Activated naive CD8-positive, alpha-beta T cell treated with anti-CD3 and anti-CD28 coated beads for 36 hours (primary cell): ENCODE results near the gene FAM47C. TPM values are rescaled to one million over a fixed set of nuclear protein-coding genes. Genes with fewer than 3 reads are reported as not detected.
"Not testable (repeated sequence)": the region's sequence is repeated elsewhere in the genome, so short reads cannot be mapped to it uniquely, and the experiment has no call there.

Source experiments
- DNase-seq: peaks from one replicate; pipeline ENCODE4 v3.0.0; 2021
- H3K27ac Mint-ChIP-seq: one replicate; pipeline ENCODE4 v1.8.0; 2022; ENCODE audit warnings: mild to moderate bottlenecking, moderate library complexity, mixed read lengths
- H3K27me3 Mint-ChIP-seq: one replicate; pipeline ENCODE4 v1.8.0; 2022; ENCODE audit warnings: mild to moderate bottlenecking, mixed read lengths
- H3K36me3 Mint-ChIP-seq: one replicate; pipeline ENCODE4 v1.8.0; 2021; ENCODE audit warnings: mild to moderate bottlenecking, mixed read lengths
- H3K4me1 Mint-ChIP-seq: one replicate; pipeline ENCODE4 v1.8.0; 2021; ENCODE audit warnings: mixed read lengths
- H3K4me3 Mint-ChIP-seq: one replicate; pipeline ENCODE4 v1.8.0; 2022; ENCODE audit warnings: mild to moderate bottlenecking, moderate library complexity, mixed read lengths
- H3K9me3 Mint-ChIP-seq: one replicate; pipeline ENCODE4 v1.8.0; 2022; ENCODE audit warnings: mixed read lengths
- total RNA-seq, 2 experiments: library from RNA; stranded (reverse); gene quantifications; one replicate each; pipeline ENCODE4 v1.2.3, GENCODE V29; 2021

The FAM47C gene
- total RNA-seq, 2 experiments from 2014 or later = not detected

DNA sequence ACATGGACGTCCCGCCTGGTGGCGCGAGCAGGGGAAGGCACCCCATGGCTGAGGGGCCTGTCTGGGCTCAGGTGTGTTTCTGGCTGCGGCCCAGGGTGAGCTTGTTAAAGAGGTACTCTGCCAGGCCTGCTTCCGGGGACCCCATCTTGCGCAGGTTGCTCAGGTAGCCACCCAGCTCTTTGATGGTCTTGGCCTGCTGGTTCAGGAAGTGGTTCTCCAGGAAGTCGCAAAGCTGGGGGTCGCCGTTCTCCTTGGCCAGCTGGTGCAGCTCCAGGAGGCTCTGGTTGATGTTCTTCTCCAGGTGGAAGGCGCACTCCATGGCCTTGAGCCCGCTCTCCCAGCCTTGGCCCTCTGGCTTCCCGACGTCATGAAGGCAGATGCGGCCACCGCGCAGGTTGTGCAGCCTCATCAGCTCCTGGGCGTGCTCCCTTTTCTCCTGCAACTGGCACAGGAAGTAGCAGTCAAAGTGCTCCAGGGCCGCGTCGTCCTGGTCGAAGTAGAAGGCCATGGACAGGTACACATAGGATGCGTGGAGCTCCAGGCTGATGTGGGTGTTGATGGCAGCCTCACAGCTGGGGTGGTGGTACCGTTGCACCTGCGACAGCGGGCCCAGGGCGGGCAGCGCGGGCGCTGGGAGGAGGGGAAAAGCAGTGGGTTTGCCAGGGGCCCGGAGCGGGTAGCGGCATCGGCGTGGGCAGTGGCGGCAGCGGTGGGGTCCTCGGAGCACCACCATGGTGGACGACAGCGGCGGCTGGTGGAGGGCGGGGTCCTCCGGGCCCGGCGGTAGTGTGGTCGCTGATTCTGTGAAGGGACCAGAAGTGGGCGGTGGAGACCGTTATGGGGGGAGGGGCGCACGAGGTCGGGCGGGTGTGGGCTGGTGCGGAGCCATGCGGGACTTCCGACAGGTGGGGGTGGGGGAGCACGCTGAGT lies 35.1 kb downstream of the FAM47C start:
- not testable (repeated sequence) for H3K27me3 Mint-ChIP-seq, H3K4me1 Mint-ChIP-seq, DNase-seq, H3K36me3 Mint-ChIP-seq, H3K9me3 Mint-ChIP-seq, H3K27ac Mint-ChIP-seq, H3K4me3 Mint-ChIP-seq

DNA sequence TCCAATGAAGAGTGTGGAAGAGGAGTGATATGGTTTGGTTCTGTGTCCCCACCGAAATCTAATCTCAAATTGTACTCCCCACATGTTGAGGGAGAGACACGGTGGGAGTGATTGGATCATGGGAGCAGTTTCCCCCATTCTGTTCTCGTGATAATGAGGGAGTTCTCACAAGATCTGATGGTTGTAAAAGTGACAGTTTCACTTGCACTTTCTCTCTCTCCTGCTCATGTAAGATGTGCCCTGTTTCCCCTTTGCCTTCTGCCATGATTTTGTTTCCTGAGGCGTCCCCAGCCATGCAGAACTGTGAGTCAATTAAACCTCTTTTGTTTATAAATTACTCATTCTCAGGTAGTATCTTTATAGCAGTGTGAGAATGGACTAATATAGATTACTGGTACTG lies 39.6 kb downstream of the FAM47C start:
- no peaks in the 10 kb centered on the region for H3K4me1 Mint-ChIP-seq
- H3K27me3 Mint-ChIP-seq = no peaks in the 10 kb centered on the region
- H3K36me3 Mint-ChIP-seq = no peaks in the 10 kb centered on the region
- H3K27ac Mint-ChIP-seq = no peak overlapping the region
- H3K4me3 Mint-ChIP-seq = no peak overlapping the region
- no peaks in the 10 kb centered on the region for H3K9me3 Mint-ChIP-seq
- no peak for DNase-seq

DNA sequence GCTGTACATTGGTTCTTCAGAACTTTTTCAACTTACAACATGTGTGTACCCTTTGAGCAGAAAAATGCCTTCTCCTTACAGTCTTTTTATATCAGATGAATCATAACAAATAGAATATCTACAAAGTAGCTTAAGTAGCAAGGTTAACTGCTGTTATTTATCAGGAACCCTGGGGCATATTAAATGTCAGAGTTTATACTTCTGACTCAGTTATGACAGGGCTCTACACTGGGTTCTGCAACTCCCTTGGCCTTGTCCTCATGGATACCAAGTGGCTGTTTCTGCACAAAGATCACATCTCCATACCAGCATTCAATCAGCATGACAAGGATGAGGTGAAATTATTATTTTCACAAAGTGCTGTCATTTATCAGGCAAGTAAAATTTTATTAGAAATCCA lies 49.4 kb downstream of the FAM47C start:
- H3K36me3 Mint-ChIP-seq, H3K4me1 Mint-ChIP-seq, H3K9me3 Mint-ChIP-seq, H3K27ac Mint-ChIP-seq, DNase-seq, H3K27me3 Mint-ChIP-seq, H3K4me3 Mint-ChIP-seq: not testable (repeated sequence)

DNA sequence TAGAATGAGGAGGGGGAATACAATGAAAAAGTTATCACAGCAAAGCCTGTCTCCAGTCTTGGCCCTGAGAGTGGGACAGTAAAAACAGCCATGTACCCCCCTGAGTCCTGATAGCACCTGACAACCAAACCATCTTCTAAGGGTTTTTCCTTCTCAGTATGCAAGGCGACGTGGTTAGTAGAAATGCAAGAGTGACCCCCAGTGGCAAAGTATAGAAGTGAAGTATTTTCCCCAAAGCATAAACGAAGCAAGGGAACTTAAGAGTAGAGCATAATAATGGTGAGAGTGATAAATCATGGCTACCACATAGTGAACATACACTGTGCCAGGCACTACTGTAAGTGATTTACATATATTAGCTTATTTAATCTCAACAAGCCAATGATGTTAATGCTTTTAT lies 52.8 kb downstream of the FAM47C start:
- Mint-ChIP-seq H3K4me1 (no peaks in the 10 kb centered on the region), H3K27me3 (no peaks in the 10 kb centered on the region), H3K9me3 (no peaks in the 10 kb centered on the region), H3K36me3 (no peaks in the 10 kb centered on the region), H3K27ac (no peak overlapping the region), H3K4me3 (no peak overlapping the region)
- DNase-seq = no peak
